Testis (tissue), 3 donors: ENCODE data around the gene MCRIP1. TPM values are rescaled to one million over a fixed set of nuclear protein-coding genes. Genes with fewer than 3 reads are reported as not detected.

Experiments used
- DNase-seq: peaks from one replicate; pipeline ENCODE4 v3.0.0-alpha.2; 2019
- H3K27ac ChIP-seq, 2 donors: fragments of 200-600 bp; sonication (generic); one replicate each; pipeline ENCODE4 v1.5.1; 2019
- H3K27me3 ChIP-seq: fragments of 200-600 bp; sonication (generic); one replicate; pipeline ENCODE4 v1.5.1; 2019
- H3K36me3 ChIP-seq: fragments of 200-600 bp; sonication (generic); one replicate; pipeline ENCODE4 v1.5.1; 2017; ENCODE audit warnings: low read depth; ENCODE audit errors: missing control alignments
- H3K4me1 ChIP-seq: fragments of 200-600 bp; sonication (generic); one replicate; pipeline ENCODE4 v1.5.1; 2019
- H3K4me3 ChIP-seq, 2 donors: fragments of 200-600 bp; sonication (generic); one replicate each; pipeline ENCODE4 v1.5.1; 2017 to 2019
- H3K9me3 ChIP-seq: fragments of 200-600 bp; sonication (generic); one replicate; pipeline ENCODE4 v1.5.1; 2017
- CTCF ChIP-seq, 3 experiments: fragments of 450-650 bp in 2 of 3; fragments of 200-600 bp in 1 of 3; sonication (generic) in 1 of 3; IDR thresholded peaks; one replicate each; pipeline ENCODE4 v1.5.1; 2016 to 2019; ENCODE audit warnings: antibody characterized with exemption in 3 of 3, mild to moderate bottlenecking in 2 of 3, moderate library complexity in 1 of 3
- POLR2A ChIP-seq: fragments of 450-650 bp; IDR thresholded peaks from one replicate; pipeline ENCODE4 v1.6.1; 2017; ENCODE audit warnings: antibody characterized with exemption, mild to moderate bottlenecking, moderate library complexity
- WGBS, 2 donors: methylation state at CpG; one replicate each; pipeline ENCODE4 v1.1.5; 2018; 5-methylcytosine and 5-hydroxymethylcytosine counted together
- intact Hi-C: fragments of 100-400 bp; cut with DNase I; formaldehyde crosslinking; loops from one replicate; pipeline ENCODE4 v1.15.1; 2023; ENCODE audit warnings: low total_unique reads
- polyA plus RNA-seq: library from polyadenylated mRNA; stranded (reverse); fragments of 350-450 nt; fragmentation: Illumina TruSeq; extraction: RNeasy Lipid Tissue Mini Kit (QIAGEN cat#74804); gene quantifications from one replicate; pipeline ENCODE4 v1.2.3, GENCODE V29; 2014; ENCODE audit warnings: low read depth, low replicate concordance; ENCODE audit not compliant: insufficient read depth
- total RNA-seq, 2 donors: library from RNA; depleted of rRNA; stranded (reverse); fragments of >200 nt; gene quantifications; one replicate each; pipeline ENCODE4 v1.2.3, GENCODE V29; 2016

The MCRIP1 gene
- total and polyA plus RNA-seq, 3 donors from 2014 or later, result 160 to 206 (median 181) TPM

- Histone ChIP-seq H3K4me3 (no peak overlapping the region), H3K27me3 (no peaks in the 10 kb centered on the region), H3K9me3 (no peaks in the 10 kb centered on the region), H3K27ac (no peak overlapping the region), H3K4me1 (no peaks in the 10 kb centered on the region), H3K36me3 (no peaks in the 10 kb centered on the region)
- no peak for DNase-seq
- intact Hi-C loops, result no loop called here
- TF ChIP-seq POLR2A, result no peak
- TF ChIP-seq CTCF (IDR thresholded peaks at IDR 0.05), result no peak
- 76 to 79% methylated on average over 8 to 9 of the region's 9 CpGs for WGBS, 2 donors
These were observed 4.5 kb upstream of the MCRIP1 start for GRCh38 chr17:81837641-81838040.

- Histone ChIP-seq H3K36me3 (no peaks in the 10 kb centered on the region), H3K4me3 (peak within 1 kb of the TSS in 1 of 2 donors; percentile 79), H3K4me1 (peaks cover 12% of the 10 kb centered on the region), H3K9me3 (no peaks in the 10 kb centered on the region), H3K27me3 (no peaks in the 10 kb centered on the region), H3K27ac (peak within 1 kb of the TSS; percentile 81 to 86)
- WGBS, 2 donors, result 87 to 96% methylated on average over 6 to 20 of the region's 26 CpGs
- no peak for DNase-seq
- intact Hi-C loops, result no loop called here
- TF ChIP-seq CTCF (IDR thresholded peaks at IDR 0.05), result no peak
- TF ChIP-seq POLR2A, result no peak
These were observed 1.8 kb upstream of the MCRIP1 start, which contains the start of gene PPP1R27 for GRCh38 chr17:81834831-81835267. Gene PPP1R27, minus strand, starts transcription at chr17:81835050. Its CDS starts 97 bp downstream, at chr17:81834953.

- intact Hi-C loops, result no loop called here
- H3K4me3 ChIP-seq, result peak overlapping the region; percentile 79 to 84
- peaks cover 12% of the 10 kb centered on the region for H3K4me1 ChIP-seq
- peak overlapping the region; percentile 81 to 86 for H3K27ac ChIP-seq
- no peak for DNase-seq
- no peaks in the 10 kb centered on the region for H3K9me3 ChIP-seq
- WGBS, 2 donors, result 66 to 69% methylated on average over 18 to 31 of the region's 31 CpGs
- no peaks in the 10 kb centered on the region for H3K36me3 ChIP-seq
- no peak for TF ChIP-seq POLR2A
- no peak for TF ChIP-seq CTCF (IDR thresholded peaks at IDR 0.05)
- H3K27me3 ChIP-seq, result no peaks in the 10 kb centered on the region
These were observed 1.1 kb upstream of the MCRIP1 start for GRCh38 chr17:81833921-81834830.

- peak; percentile 34 for DNase-seq
- H3K4me1 ChIP-seq, result peaks cover 12% of the 10 kb centered on the region
- H3K9me3 ChIP-seq, result no peaks in the 10 kb centered on the region
- peak overlapping the region; percentile 84 for H3K4me3 ChIP-seq
- H3K36me3 ChIP-seq, result no peaks in the 10 kb centered on the region
- peak overlapping the region; percentile 56 to 83 for H3K27ac ChIP-seq
- intact Hi-C loops, result no loop called here
- TF ChIP-seq POLR2A, result no peak
- no peak for TF ChIP-seq CTCF (IDR thresholded peaks at IDR 0.05)
- no peaks in the 10 kb centered on the region for H3K27me3 ChIP-seq
- WGBS, 2 donors, result 0% methylated on average over 7 to 47 of the region's 65 CpGs
These were observed 407 bp downstream of the MCRIP1 start for GRCh38 chr17:81832608-81833159.
